ENCODE data around the gene SCAF4.

Gene SCAF4

DNA sequence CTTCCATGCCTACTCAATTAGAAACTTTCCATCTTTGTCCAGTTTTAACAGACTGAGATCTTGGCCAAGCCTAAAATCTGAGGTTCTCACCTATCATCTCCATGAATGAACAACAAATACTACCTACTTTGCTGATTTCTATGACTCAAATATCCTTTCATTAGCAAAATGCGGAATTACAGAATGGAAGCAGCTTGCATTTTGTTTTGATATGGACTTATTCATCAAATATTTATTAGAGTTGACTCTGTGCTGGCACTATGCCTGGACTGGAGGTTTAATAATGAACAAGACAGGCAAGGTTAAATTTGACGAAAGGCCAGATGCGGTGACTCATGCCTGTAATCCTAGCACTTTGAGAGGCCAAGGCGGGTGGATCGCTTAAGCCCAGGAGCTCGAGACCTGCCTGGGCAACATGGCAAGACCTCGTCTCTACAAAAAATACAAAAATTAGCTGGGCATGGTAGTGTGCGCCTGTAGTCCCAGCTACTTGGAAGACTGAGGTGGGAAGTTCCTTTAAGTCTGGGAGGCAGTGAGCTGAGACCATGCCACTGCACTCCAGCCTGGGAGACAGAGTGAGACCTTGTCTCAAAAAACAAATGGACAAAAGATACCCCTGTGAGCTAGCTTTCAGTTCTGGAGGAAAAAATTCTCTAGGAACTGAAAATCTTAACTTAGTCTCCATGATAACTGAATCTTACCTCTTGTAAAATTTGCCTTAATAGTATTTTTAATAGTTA lies 101.8 kb downstream of the SCAF4 start:
- no peak for FAIRE-seq

DNA sequence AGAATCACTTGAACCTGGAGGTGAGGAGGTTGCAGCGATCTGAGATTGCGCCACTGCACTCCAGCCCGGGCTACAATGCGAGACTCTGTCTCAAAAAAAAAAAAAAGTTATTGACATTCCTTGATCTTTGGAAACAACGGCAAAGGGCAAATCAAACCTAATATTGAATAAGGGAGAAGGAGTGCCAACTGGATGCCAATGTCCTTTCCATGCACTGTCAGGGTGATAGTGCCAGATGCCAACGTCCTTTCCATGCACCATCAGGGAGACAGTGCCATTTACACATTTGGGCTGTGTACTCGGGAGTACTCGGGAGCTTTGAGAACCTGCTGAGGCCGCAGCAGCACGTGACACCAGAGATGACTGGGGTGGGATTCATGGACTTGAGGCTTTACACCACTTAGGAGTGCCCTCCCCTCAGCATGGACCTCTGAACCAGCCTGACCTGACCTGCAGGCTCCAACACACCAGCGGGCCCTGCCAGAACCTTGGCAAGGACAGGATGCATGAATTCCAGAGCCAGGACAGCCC lies 106.9 kb downstream of the SCAF4 start:
- no peak for FAIRE-seq

DNA sequence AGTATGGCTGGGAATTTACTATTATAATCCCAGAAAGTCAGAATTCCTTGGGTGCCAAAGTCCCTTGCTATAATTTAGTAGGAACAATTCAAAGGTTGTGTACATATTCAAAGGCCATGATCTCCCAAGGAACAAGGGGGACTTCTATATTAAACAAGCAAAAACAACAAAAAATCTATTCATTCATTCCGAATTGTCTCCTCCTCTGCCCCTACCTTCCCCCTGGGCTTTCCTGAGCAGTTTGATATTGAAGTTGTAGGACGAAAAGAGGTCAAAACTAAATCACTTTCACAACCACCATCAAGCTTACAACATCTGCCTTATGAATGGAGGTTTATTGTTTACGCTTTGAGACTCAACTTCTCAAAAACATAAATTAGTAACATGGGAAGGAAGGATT lies 107.7 kb downstream of the SCAF4 start:
- FAIRE-seq, result no peak

DNA sequence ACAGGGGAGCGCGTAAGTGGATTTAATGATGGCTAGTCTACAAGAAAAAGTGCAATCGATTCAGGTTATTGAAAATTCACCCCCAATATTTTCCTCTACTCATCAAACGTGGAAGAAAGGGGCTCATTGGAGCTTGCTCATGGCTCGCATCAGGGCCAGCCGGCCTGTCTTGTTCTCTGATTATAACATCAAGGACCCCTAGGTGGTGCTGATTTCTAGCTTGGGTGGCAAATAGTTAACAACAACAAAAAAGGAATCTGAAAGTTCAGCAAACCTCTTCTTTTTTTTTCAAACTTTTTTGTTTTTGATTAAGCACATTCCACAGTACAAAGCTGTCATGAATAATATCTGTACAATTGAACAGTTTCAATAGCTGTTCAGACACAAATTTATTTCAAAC lies 108.3 kb downstream of the SCAF4 start:
- FAIRE-seq, result no peak

DNA sequence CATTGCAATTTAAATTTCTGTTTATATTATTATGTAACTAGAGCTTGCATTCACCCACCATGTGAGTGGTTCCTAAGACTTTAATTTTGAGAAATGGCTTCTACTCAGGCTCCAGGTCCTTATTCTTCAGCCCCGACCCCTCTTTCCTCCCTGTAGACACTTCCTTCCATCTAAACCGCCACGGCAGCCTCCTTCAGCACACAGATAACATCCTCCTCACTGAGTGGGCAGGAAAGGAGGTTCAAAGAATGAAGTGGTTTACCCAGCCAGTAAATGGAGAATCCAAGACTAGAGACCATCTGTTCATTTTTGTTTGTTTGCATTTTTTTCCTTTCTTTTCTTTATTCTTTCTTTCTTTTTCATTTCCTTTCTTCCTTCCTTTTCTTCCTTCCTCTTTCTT lies 109.5 kb downstream of the SCAF4 start:
- FAIRE-seq, result no peak

Measured in colon (tissue), 2 donors.